Endothelial cell of umbilical vein (primary cell): ENCODE measurements around the gene OTX2. TPM values are rescaled to one million over a fixed set of nuclear protein-coding genes. Genes with fewer than 3 reads are reported as not detected.

Source experiments
- BruUV-seq: library from RNA; stranded (reverse); fragments of 400-500 nt; replicated peaks from 2 replicates; lab custom pipeline; 2021; lab: Mats Ljungman, UMichigan
- CTCF ChIA-PET: fragments of 300-600, 350-600 bp; sonication (Branson Sonifier 250); formaldehyde crosslinking; loops from one replicate; lab custom pipeline; 2021; ENCODE audit warnings: antibody characterized with exemption, inconsistent platforms; lab: Charles Lee
- POLR2A ChIA-PET: fragments of 300-600, 350-600 bp; sonication (Branson Sonifier 250); formaldehyde crosslinking; loops from one replicate; lab custom pipeline; 2021; ENCODE audit warnings: antibody characterized with exemption, inconsistent platforms; lab: Charles Lee
- DNase-seq: peaks from one replicate; pipeline ENCODE4 v3.0.0-alpha.2; 2011; ENCODE audit warnings: low read depth, low spot score
- FAIRE-seq: peaks from 2 replicates; lab custom pipeline; 2011; peaks lifted over from hg19 to GRCh38; lab: Jason Lieb, UNC
- H2AFZ ChIP-seq: 2 replicates; pipeline ENCODE4 v1.6.0; 2012; ENCODE audit warnings: low read depth, low read length, control low read depth, inconsistent platforms
- H3K27ac ChIP-seq: 2 replicates; pipeline ENCODE4 v1.5.1; 2011; ENCODE audit warnings: low read depth, mild to moderate bottlenecking, control low read depth, low read length, moderate library complexity; ENCODE audit not compliant: insufficient read depth
- H3K27me3 ChIP-seq, 2 experiments: 2 replicates each; pipeline versions ENCODE4 v1.6.0 to v1.6.1; 2011; ENCODE audit warnings: low read length in 2 of 2, mixed read lengths in 1 of 2; ENCODE audit not compliant: control insufficient read depth in 2 of 2, insufficient read depth in 2 of 2
- H3K36me3 ChIP-seq, 2 experiments: 2 replicates in 1 of 2; 3 replicates in 1 of 2; pipeline ENCODE4 v1.5.1; 2011; ENCODE audit warnings: low read length in 2 of 2, mild to moderate bottlenecking in 1 of 2, moderate library complexity in 1 of 2; ENCODE audit not compliant: control insufficient read depth in 2 of 2, insufficient read depth in 2 of 2; ENCODE audit errors: extremely low read depth in 1 of 2
- H3K4me1 ChIP-seq: 3 replicates; pipeline ENCODE4 v1.5.1; 2011; ENCODE audit warnings: mild to moderate bottlenecking, low read length; ENCODE audit not compliant: control insufficient read depth, insufficient read depth; ENCODE audit errors: extremely low read depth
- H3K4me2 ChIP-seq: 2 replicates; pipeline ENCODE4 v1.6.1; 2011; ENCODE audit warnings: low read length, control low read depth, mixed read lengths; ENCODE audit not compliant: insufficient read depth
- H3K4me3 ChIP-seq, 3 experiments: fragments of 200-600 bp in 1 of 3; sonication (generic), shearing (Covaris generic) in 1 of 3; replicated peaks in 1 of 3; 2 replicates each; pipeline ENCODE4 v1.5.1; 2011 to 2016; ENCODE audit warnings: control low read depth in 3 of 3, low read length in 3 of 3, mild to moderate bottlenecking in 2 of 3, inconsistent platforms in 1 of 3, low read depth in 1 of 3, moderate library complexity in 1 of 3; ENCODE audit not compliant: insufficient read depth in 1 of 3
- H3K79me2 ChIP-seq: 2 replicates; pipeline ENCODE4 v1.6.0; 2012; ENCODE audit warnings: low read length, inconsistent platforms; ENCODE audit not compliant: control insufficient read depth, insufficient read depth
- H3K9ac ChIP-seq: replicated peaks from 2 replicates; pipeline ENCODE3; 2011; ENCODE audit warnings: low read length, control low read depth; ENCODE audit not compliant: insufficient read depth; ENCODE audit errors: extremely low read depth
- H3K9me1 ChIP-seq: replicated peaks from 3 replicates; pipeline ENCODE4 v1.6.0; 2011; ENCODE audit warnings: mild to moderate bottlenecking, low read length; ENCODE audit not compliant: control insufficient read depth, insufficient read depth; ENCODE audit errors: extremely low read depth
- H3K9me3 ChIP-seq: replicated peaks from 2 replicates; pipeline ENCODE4 v1.5.1; 2012; ENCODE audit warnings: low read length, inconsistent platforms; ENCODE audit not compliant: control insufficient read depth, insufficient read depth
- H4K20me1 ChIP-seq: replicated peaks from 2 replicates; pipeline ENCODE3; 2011; ENCODE audit warnings: mild to moderate bottlenecking, low read length; ENCODE audit not compliant: control insufficient read depth, insufficient read depth; ENCODE audit errors: extremely low read depth
- CTCF ChIP-seq, 2 donors: IDR thresholded peaks; 1 replicate in 1 of 2; 2 replicates in 1 of 2; pipeline ENCODE4 v1.5.1; 2011; ENCODE audit warnings: low read length in 2 of 2, mild to moderate bottlenecking in 2 of 2, moderate library complexity in 2 of 2, control low read depth in 1 of 2, inconsistent platforms in 1 of 2, low read depth in 1 of 2; ENCODE audit not compliant: insufficient read depth in 1 of 2; ENCODE audit errors: extremely low read depth in 1 of 2
- EZH2 ChIP-seq: IDR thresholded peaks from 2 replicates; pipeline ENCODE4 v1.6.1; 2012; ENCODE audit warnings: borderline replicate concordance, low read depth, mild to moderate bottlenecking, moderate library complexity, low read length, inconsistent platforms; ENCODE audit not compliant: severe bottlenecking
- FOS ChIP-seq: IDR thresholded peaks from 2 replicates; pipeline ENCODE4 v1.6.1; 2011; ENCODE audit warnings: mild to moderate bottlenecking, low read length, moderate library complexity, borderline replicate concordance; ENCODE audit not compliant: insufficient read depth
- GATA2 ChIP-seq: IDR thresholded peaks from 2 replicates; pipeline ENCODE4 v1.7.0; 2011; ENCODE audit warnings: low read depth, mild to moderate bottlenecking, moderate library complexity, mixed read lengths, low read length; ENCODE audit not compliant: insufficient read length, insufficient read depth
- JUN ChIP-seq: IDR thresholded peaks from 2 replicates; pipeline ENCODE4 v1.6.1; 2011; ENCODE audit warnings: borderline replicate concordance, low read depth; ENCODE audit not compliant: insufficient read length, insufficient read depth
- MAX ChIP-seq: IDR thresholded peaks from 2 replicates; pipeline ENCODE4 v1.6.1; 2011; ENCODE audit not compliant: insufficient read depth, insufficient read length
- MYC ChIP-seq: IDR thresholded peaks from one replicate; pipeline ENCODE4 v1.6.1; 2011; ENCODE audit warnings: mild to moderate bottlenecking, low read depth, low read length
- POLR2A ChIP-seq: IDR thresholded peaks from 2 replicates; pipeline ENCODE4 v1.6.1; 2012; ENCODE audit warnings: low read depth, mild to moderate bottlenecking, control low read depth, low read length
- POLR2AphosphoS5 ChIP-seq: IDR thresholded peaks from 2 replicates; pipeline ENCODE4 v1.6.1; 2012; ENCODE audit warnings: low read depth, mild to moderate bottlenecking, control low read depth, low read length, moderate library complexity; ENCODE audit not compliant: insufficient read depth
- dilution Hi-C: fragments of 300-500 bp; cut with MboI; formaldehyde crosslinking; loops from one replicate; pipeline ENCODE4 v1.15.0; 2019; ENCODE audit warnings: low sequenced_read_pairs; ENCODE audit not compliant: extremely low pct_ligation_motif_present
- intact Hi-C: fragments of 100-400 bp; cut with micrococcal nuclease; formaldehyde crosslinking; loops from one replicate; pipeline ENCODE4 v1.10.0; 2022
- polyA plus RNA-seq, 4 experiments: library from polyadenylated mRNA; depleted of rRNA in 3 of 4; stranded (reverse) in 3 of 4; unstranded in 1 of 4; fragments of >200 nt; gene quantifications; 2 replicates each; pipeline versions ENCODE4 v1.2.1 to v1.2.3, GENCODE V29; 2011 to 2012; ENCODE audit warnings: missing spikeins in 1 of 4
- total RNA-seq: library from RNA; stranded (reverse); gene quantifications from 2 replicates; pipeline ENCODE4 v1.2.3, GENCODE V29; 2021

The OTX2 gene
- total and polyA plus RNA-seq, 2 donors (not counting 3 experiments of a cell fraction or from before 2014, with no cell fraction given): not detected

GRCh38 chr14:56787530-56787929 is 22.7 kb downstream of the OTX2 start:
- ChIA-PET CTCF (no interaction called here), POLR2A (no interaction called here)
- no peak overlapping the region for H2AFZ ChIP-seq
- intact Hi-C loops (no loop called here), dilution Hi-C loops (no loop called here)
- H3K4me2 ChIP-seq: no peak overlapping the region
- H3K9ac ChIP-seq: no peak overlapping the region
- no TSS peak for BruUV-seq
- H4K20me1 ChIP-seq: no peaks in the 10 kb centered on the region
- no peak overlapping the region for H3K27ac ChIP-seq
- TF ChIP-seq JUN: no peak
- TF ChIP-seq POLR2A: no peak
- TF ChIP-seq FOS: no peak
- no peak for TF ChIP-seq POLR2AphosphoS5
- TF ChIP-seq MYC: no peak
- TF ChIP-seq CTCF (IDR thresholded peaks at IDR 0.05; ENCODE audit: extremely low read depth in 1 of 2, insufficient read depth in 1 of 2, low read depth in 1 of 2, low read length in 2 of 2): no peak
- TF ChIP-seq EZH2: no peak
- TF ChIP-seq MAX: no peak
- TF ChIP-seq GATA2: no peak
- H3K36me3 ChIP-seq: no peaks in the 10 kb centered on the region
- no peak for FAIRE-seq
- no peak for DNase-seq
- no peak overlapping the region for H3K4me3 ChIP-seq
- no peaks in the 10 kb centered on the region for H3K4me1 ChIP-seq
- no peaks in the 10 kb centered on the region for H3K9me1 ChIP-seq
- no peaks in the 10 kb centered on the region for H3K27me3 ChIP-seq
- no peaks in the 10 kb centered on the region for H3K79me2 ChIP-seq
- no peaks in the 10 kb centered on the region for H3K9me3 ChIP-seq
